Stimulated activated CD4-positive, alpha-beta T cell treated with anti-CD3 and anti-CD28 coated beads, Interleukin-4, amount 100 ng/mL, for 48 hours (primary cell): ENCODE data around the gene PODXL2.
"Not testable (repeated sequence)": the region's sequence is repeated elsewhere in the genome, so short reads cannot be mapped to it uniquely, and the experiment has no call there.

Experiments used
- DNase-seq, 2 donors: peaks; one replicate each; pipeline ENCODE4 v3.0.0-alpha.2; 2020; ENCODE audit warnings: low read depth in 2 of 2

PODXL2 gene

DNA sequence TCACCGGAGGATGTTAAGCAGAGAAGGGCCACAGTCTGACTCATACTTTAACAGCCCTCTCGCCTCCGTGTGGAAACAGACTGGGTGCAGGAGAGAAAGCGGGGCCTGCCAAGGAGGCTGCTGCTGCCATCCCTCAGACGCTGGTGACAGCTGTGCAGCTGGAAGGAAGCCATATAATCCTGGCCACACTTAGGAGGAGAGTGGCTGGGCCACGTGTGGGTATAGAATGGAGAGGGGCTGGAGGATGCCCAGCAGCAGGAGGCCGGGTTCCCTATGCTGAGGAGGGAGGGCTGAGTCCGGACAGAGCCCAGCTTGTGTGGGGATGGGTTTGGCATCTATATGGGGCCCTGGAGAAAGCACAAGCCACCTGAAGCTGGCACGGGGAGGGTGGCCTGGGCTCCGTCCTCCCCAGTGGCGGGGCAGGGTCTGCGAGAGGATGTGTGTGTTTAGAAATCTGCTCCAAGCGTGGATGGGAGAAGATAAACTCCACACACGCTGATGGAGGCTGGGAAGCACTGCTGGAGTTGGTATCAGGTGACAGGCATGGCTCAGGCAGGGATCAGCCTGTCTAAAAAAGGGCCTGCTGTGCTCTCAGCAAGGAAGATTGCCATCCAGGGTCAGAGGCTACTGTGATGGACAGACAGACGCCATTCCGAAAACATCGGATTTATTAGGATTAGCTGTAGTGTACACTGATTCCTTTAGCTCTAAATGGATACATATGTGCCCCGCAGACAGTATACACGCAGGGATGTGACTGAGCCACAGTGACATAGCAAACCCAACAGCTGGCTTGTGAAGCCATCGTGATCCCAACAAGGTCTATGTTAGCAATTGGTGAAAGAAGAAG lies 59.7 kb downstream of the PODXL2 start:
- DNase-seq: no peak

DNA sequence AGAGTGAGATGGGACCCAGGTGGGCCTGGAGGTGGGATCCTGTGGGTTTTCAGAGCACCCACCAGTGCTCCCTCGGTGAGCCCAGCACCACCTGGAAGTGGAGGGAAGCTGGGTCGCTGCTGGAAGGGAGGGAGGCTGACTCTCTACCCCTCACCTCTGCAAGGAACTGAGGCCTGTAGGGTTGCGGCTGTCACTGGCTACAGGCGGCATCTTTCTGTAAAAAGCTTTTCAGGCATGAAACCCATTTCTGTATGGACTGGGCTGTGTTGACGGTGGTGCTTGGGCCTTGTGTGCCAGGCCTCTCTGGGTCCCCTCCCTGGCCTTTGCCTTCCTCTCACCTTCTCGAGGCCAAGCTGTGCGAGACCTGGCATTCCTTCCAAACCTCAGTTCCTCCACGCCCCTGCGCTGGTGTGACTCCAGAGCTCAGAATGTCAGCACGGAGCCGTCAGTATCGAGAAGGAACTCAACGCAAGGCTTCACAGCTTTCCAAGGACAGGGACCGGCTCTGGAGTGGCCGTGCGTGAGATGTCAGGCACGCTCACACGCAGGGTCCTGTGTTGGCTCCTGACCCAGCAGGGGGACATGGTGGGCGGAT lies 60.4 kb downstream of the PODXL2 start:
- DNase-seq: no peak

DNA sequence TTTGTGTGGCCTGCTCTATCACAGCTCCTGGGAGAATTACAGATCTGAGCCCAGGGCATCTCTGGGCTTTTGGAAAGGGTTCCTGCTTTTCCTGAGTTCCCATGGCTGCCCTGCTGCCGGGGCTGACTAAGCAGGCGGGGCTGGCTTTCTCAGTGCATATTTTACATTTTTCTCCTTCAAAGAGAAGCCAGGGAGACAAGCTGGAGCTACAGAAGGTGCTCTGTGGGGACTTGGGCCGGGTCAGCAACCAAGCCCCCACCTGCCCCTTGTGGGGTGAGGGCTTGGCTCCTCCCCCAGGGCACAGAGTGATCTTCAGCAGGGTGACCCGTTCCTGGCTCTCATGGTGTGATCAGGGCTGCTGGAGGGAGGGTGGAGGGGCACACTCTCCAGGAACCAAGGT lies 61.1 kb downstream of the PODXL2 start:
- DNase-seq: no peak

DNA sequence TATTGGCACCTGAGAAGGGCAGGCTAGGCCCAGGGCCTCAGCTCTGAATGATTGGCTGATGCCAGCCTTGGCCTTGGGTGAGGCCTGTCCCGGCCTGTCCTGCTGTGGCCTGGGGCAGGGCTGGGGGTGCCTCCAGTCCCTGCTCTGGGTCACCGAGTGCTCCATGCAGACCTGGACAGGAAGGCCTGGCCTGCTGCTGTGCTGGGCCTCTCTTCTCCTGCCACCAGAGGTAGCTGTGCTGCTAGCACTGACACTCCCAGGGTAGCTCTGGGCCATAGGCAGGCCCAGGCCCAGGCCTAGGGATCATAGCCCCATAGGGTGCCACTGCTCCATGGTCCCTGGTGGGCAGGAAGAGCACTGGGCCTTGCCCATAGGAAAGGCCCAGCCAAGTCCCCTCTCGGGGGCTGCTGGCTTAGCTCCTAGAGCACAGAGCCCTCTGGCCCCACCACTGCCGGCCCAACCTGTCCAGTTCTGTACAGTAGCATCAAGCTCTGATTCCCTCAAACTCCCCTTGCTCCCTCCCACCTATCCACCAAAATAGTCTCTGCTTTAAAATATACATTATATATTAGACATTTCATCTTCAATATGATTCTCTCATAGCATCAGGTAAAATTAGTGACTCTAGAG lies 62.0 kb downstream of the PODXL2 start:
- DNase-seq: no peak

DNA sequence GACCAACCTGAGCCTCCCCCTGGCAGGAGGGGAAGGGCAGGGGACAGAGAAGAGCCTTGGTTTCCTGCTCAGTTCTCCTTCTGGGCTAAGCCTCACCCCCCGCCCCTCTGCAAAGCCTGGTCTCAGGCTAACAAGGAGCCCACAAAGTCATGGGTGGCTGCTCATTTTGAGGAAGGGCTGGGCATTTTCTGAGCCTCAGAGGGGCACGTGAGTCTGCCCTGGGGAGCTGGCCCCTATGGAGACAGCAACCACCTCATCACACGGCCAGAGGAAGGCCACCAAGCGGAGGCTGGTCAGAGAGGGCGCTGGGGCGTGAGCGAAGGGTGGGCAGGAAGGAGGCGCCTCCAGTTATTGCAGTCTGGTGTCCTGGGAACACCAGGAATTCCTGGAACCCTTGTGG lies 62.5 kb downstream of the PODXL2 start:
- DNase-seq: no peak

DNA sequence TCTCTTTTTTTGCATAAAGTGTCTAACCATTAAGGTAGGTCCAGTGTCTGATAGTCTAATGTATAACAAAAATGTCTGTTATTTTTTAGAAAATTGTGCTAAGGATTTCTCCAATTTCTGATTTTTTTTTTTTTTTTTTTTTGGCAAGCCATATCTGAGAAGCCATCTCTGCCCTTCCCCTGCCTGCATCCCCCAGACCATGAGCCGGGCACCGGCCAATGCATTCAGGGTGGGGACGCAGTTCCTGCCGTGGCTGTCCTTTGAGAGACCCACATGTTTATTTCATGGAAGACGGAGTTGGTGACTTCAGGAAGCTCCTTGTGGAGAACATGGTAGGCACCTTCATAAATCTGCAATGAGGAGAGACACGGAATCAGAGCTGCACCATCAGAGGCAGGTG lies 63.0 kb downstream of the PODXL2 start:
- no peak for DNase-seq

DNA sequence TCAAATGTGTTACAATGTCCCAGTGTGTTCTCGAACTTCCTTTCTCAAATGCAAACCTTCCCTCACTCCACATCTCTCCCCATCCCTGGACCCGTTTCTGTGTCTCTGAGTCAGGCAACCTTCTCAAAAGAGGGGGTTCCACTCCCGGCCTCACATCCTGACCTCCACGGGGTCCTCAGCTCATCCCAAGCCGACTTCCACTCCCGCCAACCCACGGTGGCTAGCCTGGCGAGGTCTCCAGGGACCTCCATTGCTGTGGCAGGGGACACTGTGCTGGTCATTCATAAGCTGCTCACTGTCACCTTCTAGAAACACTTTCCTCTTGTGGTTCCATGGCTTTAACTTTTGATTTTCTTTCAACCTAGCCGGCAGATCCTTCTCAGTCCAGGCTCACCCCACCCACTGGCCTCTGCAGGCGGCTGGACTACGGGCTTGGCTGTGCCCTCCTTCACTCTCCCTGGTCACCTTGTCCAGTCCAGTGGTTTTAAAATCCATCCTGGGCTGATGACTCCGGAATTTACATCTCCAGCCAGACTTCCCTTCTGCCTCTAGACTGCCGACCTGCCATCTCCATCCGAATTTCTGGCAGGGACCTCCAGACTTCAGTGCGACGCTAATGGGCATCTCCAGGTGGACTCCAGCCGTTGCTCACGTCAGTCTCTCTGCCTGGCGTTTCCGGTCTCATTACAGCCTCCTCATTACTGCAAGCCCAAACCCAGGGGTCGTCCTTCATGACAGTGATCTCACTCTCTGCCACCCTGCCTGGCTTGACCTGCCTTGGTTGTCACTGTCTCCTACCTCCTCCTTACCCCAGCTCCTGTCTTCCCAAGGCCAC lies 63.7 kb downstream of the PODXL2 start:
- DNase-seq: no peak

DNA sequence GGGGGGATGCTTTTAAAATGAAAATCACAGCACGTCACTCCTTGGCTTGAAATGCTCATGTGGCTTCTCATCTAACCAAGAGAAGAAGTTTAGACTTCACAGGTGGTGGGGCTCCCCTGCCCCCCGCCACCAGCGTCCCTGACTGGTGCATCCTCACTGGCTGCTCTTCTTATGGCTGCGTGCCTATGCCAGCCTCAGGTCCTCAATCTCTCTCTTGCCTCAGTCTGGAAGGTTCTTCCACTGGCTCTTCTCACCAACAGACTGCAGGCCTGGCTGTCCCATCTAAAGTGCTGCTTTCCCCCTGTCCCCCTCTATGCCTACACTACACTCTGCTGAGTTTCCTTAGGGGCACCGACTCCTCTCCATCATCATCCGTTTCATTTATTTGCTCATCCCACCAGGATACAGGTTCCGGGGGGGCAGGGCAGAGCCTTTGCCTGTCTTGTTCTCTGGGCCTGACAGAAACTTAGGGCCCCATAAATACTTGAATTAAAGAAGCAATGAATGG lies 64.4 kb downstream of the PODXL2 start:
- no peak for DNase-seq

DNA sequence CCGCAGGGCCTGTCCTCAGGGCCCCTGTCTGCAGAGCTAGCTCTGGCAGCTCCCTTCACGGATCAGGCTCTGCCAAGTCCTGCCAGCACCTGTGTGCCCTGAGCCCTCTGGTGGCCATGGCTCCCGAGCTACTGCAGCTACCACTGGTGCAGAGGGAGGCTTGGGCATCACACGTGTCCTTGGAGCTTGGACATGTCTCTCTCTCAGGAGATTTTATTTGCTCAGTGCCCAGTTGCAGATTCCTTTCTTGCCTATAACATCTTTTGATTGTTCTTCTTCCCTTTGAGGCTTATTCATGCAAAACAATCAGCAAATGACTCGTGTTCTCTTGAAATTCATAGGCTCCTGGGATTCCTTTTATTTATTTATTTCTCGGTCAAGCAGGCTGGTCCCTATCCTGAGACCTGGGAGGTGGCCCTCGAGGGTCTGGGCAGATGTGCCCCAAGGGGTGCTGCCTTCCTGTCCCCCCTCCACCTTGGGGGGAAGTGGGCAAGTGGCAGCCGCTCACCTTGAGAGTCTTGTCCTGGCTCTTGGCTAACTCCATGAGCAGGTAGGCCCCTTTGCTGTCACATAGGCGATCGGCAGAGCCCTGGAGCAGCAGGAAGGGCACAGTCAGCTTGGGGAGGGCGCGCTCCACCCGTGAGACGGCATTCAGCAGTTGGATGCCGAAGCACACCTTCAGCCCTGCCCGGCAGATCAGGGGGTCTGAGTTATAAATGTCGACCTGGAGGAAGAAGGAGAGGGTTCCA lies 65.7 kb downstream of the PODXL2 start:
- peak in 1 of 2 donors; percentile 19 for DNase-seq

DNA sequence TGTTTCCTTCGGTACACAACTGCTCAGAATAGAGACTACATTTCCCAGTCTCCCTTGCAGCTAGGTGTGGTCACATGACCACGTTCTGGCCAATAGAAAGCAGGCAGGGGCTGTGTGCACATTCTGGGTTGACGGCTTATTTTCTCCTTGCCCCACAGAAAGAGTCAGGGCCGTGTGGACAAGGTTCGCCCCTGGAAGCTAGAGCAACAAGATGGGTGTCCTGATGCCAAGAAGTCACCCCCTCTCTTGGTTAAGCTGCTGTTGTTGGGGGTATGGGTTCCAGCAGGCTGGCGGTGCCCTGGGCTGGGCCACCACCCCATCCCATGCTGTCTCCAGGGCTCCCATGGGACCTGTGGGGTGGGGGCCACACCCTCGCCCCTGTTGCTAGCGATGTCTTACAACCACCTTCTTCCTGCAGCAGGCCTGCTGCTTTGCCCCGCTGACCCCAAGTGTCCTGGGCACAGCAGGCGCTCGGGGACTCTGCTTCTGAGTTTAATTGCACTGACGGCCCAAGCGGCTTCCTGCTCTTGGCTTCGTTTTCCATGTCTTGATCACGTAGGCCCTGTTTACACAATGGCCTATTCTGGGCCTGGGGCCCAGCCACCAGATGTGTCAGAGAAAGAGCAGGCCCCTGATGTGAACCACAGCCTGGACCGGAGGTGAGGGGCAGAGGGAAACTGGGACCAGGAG lies 68.7 kb downstream of the PODXL2 start:
- DNase-seq: peak in 1 of 2 donors; percentile 55

DNA sequence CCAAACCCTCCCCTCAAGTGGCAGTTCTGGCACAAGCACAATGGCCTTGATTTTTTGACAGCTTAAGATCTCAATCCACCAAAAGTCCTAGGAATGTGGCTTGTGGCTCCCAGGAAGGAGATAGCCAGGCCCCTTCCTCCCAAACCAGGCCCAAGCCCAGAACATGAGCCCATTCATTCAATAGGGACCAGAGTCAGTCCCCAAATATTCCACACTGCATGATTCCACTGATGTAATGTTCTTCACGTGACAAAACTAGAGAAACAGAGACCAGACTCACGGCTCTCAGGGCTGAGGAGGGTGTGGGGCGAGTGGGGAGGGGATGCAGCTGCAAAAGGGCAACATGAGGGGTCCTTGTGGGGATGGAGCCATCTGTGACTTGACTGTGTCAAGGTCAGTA lies 69.3 kb downstream of the PODXL2 start:
- no peak for DNase-seq

DNA sequence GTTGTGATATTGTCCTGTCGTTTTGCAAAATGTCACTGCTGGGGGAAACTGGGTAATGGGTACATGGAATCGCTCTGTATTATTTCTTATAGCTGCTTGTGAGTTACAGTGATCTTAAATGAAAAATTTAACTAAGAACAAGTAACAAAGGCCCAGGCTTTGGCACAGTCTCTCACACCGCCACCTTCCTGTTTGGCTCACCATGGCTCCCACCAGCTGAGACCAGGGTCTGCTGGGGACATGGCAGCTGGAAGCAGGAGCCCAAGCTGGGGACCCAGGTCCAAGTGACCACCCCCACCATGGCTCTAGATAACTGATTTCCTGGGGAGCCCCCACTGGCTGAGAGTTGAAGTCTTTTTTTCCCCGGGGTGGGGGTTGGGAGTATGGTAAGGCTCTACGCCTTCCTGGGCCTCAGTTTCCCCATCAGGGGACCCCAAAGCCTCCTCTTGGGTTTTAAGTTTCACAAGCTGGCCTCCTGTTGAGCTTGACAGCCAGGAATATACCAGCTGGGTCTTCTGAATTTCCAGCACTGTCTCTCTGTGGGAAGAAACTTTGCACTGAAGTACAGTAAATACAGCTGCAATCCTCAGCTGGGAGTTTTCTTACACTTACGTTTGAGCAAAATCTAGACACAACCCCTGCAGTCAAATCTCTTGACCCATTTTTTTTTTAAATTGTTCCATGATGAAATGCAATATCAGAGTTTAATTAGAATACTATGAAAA lies 69.9 kb downstream of the PODXL2 start:
- no peak for DNase-seq

DNA sequence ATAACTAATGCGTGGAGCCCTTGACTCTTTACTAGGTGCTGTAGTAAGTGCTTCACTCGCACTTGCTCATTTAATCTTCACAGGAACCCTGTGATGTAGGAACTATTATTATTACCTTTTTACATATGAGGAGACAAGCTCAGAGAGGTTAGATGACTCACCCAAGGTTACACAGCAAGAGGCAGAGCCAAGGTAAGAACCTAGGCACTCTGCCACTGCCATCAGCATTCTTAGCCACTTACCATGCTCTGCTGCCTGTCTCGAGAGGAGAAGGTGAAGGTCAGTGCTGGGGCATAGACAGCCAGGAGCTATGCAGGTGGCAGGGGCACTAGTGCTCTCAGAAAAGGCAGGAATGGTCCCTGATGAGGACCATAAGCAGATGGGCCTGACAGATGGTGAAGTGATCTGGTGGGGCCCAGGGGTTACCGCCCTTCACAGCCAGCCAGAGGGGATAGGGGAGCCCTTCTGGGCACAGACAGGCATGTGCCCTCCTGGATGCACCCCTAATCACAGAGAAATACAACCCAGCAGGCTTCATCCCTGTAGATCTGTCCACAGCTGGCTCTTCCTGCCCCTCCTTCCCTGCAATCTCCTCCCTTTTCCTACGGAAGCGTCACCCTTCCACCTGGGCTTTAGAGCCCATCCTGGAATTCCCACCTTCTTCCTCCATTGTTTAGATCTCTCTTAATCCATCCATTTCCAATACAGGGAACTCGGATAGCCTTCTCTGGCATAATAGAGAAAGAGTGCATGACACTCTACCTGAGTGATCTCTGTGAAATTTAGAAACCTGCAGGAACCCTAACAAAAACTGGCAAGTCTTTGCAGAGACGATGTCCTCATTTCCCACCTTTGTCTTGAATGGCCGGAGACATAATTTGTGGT lies 70.7 kb downstream of the PODXL2 start:
- no peak for DNase-seq

DNA sequence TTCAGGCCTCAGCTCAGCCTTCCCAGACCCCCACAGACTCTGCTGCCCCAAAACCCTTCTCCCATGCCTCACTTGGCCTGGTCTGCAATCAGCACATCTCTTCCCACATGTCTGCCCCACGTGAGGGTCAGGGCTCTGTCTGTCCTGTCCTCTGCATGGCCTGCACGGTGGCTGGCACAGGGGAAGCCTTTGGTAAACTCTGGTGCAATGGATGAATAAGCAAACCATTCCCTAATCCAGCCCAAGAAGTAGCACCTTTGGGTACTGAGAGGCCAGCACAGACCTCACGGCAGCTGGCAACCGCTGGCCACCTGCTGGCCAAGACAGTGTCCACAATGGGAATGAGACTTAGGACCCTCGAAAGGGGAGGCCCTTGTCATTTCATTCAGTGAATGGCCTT lies 71.4 kb downstream of the PODXL2 start:
- no peak for DNase-seq

DNA sequence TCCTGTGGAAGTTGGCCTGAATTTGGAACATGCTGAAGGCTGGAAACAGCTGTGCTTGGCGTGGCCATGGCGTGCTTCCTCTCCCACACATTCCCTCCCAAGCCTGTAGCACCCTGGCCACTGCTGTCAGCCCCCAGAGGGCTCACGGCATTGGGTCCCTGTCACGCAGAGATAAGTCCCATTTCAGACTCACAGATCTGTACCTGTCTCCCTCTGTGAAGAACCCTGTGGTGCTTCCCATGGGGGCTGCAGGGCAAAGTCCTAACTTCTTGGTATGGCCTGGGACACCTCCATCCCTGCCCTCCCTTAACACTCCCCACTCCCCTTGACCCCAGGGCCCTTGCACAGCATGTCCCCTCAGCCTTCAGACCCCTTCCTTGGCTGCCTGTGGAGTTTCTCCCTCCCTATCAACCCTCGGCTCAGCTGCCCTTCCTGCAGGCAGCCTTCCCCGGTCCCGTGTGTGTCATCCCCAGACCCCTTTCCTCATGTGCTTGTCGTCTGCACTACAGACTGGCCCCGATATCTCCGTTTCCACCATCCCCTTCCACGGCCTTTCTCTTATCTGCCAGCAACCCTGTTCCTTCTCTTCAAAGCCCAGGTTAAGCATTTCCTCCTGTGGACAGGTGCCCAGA lies 72.4 kb downstream of the PODXL2 start:
- no peak for DNase-seq

DNA sequence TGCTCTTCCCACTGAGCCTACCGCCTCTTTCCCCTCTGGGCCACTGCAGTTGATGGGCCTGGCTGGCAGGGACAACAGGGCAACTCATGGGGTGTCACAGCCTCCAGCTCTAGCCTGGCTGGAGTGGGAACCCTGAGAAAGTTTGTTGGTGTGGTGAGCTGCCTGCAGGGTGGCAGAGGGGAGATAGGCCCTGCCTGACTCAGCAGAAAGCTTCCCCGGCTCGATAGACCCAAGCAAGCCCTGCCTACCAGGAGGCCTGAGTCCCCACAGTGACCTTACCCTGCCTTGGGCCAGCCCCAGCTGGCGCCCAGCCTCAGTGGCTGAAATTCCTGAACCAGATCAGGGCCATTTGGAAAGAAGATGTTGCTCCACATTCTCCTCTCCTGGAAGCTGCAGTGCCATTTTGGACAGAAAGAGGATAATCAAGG lies 73.2 kb downstream of the PODXL2 start:
- no peak for DNase-seq

DNA sequence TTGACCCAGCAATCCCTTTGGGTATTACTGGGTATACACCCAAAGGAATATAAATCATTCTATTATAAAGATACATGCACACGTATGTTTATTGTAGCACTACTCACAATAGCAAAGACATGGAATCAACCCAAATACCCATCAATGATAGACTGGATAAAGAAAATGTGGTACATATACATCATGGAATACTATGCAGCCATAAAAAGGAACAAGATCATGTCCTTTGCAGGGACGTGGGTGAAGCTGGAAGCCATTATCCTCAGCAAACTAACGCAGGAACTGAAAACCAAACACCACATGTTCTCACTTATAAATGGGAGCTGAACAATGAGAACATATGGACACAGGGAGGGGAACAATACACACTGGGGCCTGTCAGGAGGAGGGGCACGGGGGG lies 75.9 kb downstream of the PODXL2 start:
- not testable (repeated sequence) for DNase-seq

DNA sequence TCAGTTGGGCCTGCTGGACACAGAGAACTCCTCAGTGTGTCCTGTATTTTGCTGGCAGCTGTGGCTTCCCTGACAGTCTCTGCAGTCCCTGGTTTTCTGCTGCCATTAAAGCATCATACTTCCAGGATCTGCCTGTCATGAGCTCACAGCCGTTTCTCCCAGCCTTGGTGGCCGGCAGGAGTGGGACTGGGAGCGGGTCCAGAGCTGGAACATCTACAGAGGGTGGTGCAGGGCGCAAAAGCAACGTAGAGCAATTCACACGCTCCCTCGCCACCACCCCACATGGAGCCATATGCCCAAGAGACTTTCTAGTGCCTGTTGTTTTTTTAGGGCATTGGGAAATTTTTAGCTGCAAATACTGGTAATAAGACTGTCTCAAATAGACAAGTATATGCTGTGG lies 77.3 kb downstream of the PODXL2 start:
- DNase-seq: no peak
